HG02943 (cell line): ENCODE results near the gene ITSN2.
A peak's percentile ranks its signal among the peaks of the same experiment; 100 is the strongest.
"Not testable (repeated sequence)": the region's sequence is repeated elsewhere in the genome, so short reads cannot be mapped to it uniquely, and the experiment has no call there.

ENCODE experiments used
- ATAC-seq: cut with Tn5 transposase; IDR thresholded peaks from one replicate; pipeline ENCODE4 v1.9.1; 2021; ENCODE audit warnings: mild to moderate bottlenecking, low read depth, moderate library complexity; ENCODE audit not compliant: unreplicated experiment

ITSN2 gene

DNA sequence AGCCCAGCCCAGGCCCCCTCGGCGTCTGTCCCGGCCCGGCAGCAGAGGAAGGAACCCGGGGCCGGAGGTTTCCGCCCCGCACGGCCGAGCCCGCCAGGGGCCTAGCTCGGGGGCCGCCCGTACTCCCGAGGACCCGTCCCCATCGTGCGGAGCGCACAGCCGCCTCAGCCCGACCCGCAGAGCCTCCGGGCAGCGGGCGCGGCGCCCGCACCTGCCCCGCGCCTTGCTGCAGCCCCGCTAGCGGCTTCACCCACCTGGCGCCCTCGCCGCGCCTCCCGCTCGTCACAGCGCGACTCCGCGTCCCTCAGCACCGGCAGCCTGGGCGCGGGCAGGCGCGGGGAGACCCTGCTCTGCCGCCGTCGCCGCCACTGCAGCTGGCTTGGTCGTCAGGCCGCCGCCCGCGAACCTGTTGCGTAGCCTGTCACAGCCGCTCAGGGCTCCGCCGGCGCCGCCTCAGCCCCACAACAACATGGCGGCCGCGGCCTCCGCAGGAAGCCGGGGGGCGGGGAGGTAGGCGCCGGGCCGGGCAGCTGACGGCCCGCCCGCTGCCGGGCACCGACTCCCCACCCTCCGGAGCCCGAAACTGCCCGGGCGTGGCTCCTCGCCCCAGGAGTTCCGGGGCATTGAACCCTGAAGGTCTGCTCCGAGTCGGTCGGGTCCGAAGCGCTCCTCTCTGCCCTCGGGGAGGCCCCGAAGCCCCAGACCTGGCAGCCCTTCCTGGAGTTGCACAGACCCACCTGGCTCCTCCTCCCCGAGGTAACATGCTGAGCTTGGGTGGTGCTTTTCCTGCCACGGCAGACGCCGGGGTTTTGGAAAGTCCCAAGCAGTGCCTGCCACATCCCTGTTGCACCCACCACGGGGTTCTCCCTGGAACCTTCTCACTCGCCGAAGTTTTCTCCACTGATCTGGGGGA, at the start of gene ITSN2:
ITSN2 (minus strand) TSS at position 487 of the 913 bp plus-strand sequence. CDS start 32,454 bp downstream, outside the sequence.
- ATAC-seq: peak; percentile 80

- no peak for ATAC-seq
These were observed 48.8 kb upstream of the ITSN2 start for GRCh38 chr2:24409171-24409570.

DNA sequence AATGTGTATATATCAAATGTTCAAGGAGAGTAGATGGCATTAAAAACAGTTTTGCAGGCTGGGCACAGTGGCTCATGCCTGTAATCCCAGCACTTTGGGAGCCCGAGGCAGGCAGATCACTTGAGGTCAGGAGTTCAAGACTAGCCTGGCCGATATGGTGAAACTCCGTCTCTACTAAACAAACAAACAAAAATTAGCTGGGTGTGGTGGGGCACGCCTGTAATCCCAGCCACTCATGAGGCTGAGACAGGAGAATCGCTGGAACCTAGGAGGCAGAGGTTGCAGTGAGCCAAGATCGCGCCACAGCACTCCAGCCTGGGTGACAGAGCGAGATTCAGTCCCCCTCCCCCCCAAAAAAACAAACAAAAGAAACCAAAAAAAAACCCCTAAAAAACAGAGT, 48.4 kb upstream of the ITSN2 start:
- not testable (repeated sequence) for ATAC-seq

DNA sequence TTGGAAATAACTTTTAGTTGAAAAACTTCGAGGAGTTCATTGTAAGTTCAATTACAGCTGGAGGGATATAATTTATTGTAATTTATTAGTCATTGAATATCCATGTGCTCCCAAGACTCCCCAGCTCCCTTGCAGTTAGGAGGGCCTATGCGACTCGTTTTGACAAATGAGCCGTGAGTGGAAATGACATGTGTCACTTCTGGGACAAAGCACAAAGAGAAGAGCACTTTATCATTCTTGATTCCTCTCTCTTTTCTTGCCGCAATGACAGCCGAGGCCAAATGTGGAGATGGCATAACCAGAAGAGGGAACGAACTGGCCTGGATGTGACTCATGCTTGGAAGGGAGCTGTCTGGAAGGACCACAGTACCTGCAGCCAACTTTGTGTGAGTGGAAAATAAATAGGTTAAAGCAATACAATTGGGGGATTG, 44.2 kb upstream of the ITSN2 start:
- no peak for ATAC-seq

- no peak for ATAC-seq
These were observed 43.5 kb upstream of the ITSN2 start for GRCh38 chr2:24403832-24404212.

- no peak for ATAC-seq
These were observed 43.0 kb upstream of the ITSN2 start for GRCh38 chr2:24403168-24403831.

GRCh38 chr2:24402242-24403097, 42.1 kb upstream of the ITSN2 start:
- no peak for ATAC-seq

GRCh38 chr2:24400207-24400907, 40.0 kb upstream of the ITSN2 start:
- no peak for ATAC-seq

GRCh38 chr2:24399434-24400206, 39.3 kb upstream of the ITSN2 start:
- ATAC-seq: no peak

GRCh38 chr2:24394998-24395397, 34.7 kb upstream of the ITSN2 start:
- no peak for ATAC-seq

- no peak for ATAC-seq
These were observed 32.3 kb upstream of the ITSN2 start for GRCh38 chr2:24392542-24393059.

DNA sequence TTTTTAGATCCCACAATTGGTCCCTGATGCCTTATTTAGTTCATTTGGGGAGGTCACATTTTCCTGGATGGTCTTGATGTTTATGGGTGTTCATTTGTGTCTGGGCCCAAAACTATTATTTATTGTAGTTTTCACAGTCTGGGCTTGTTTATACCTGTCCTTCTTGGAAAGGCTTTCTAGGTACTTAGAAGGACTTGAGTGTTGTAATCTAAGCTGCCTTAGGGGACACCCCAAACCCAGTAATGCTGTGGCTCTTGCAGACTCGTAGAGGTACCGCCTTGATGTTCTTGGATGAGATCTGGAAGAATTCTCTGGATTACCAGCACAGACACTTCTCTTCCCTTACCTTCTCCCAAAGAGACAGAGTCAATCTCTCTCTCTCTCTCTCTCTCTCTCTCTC, 25.0 kb upstream of the ITSN2 start:
- ATAC-seq: no peak

- ATAC-seq: no peak
These were observed 22.2 kb upstream of the ITSN2 start for GRCh38 chr2:24382363-24383073.

GRCh38 chr2:24380820-24381219, 20.5 kb upstream of the ITSN2 start:
- no peak for ATAC-seq

DNA sequence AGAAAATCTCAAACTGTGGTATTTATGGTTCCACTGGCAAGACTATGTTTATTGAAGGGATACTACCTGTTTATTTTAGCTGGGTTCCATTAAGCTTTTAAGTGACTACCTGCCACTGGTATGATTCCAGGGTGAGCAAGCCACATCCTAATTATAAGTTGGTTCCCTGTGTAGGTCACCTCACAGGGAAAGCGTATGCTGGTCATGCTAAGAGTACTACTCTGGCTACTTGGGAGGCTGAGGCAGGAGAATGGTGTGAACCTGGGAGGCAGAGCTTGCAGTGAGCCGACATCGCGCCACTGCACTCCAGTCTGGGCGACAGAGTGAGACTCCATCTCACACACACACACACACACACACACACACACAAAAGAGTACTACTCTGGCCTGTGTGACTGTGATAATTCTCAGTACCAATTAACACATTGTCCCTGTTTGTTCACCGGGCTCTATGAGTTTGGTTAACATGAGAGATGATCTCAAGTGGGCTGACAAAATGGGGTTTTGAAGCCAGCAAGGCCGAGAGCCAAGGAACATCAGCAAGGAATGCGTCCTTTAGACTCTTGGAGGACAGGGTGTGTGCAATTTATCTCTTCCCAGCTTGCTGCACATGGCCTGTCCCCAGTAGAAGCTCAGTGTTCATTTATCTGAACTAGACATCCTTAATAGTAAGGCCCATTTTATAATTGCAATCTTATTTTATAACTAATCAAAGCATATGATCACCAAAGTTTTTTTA, 15.2 kb upstream of the ITSN2 start:
- no peak for ATAC-seq

GRCh38 chr2:24374301-24374700, 14.0 kb upstream of the ITSN2 start:
- no peak for ATAC-seq

- no peak for ATAC-seq
These were observed 11.7 kb upstream of the ITSN2 start for GRCh38 chr2:24372033-24372432.

DNA sequence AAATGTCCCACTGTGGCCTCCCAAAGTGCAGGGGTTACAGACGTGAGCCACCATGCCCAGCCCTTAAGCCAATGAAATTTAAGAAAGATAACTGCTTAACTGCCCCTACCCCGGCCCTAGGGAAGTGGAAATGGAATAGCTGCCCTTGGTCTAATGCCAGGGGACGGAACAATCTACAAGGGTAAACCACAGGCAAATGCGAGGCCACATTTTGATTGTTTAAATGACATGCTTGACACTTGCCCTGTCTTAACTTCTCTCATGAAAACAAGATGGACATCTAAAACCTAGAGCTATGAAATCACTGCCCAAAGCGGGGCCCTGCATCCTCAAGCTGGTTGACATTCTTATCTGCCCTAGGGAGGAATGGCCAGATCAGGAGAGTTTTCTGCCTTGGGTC, 5.5 kb upstream of the ITSN2 start:
- no peak for ATAC-seq
